Measurements from ENCODE around the gene KRT40.

GRCh38 chr17:41018541-41018940 is 34.4 kb upstream of the KRT40 start:
- TF ChIP-seq CTCF (IDR thresholded peaks at IDR 0.05; ENCODE audit: low read depth, low read length) (no peak), EZH2phosphoT487 (IDR thresholded peaks at IDR 0.05; ENCODE audit: low read depth) (no peak)
